K562 (cell line): ENCODE data around the gene PGA3. TPM values are rescaled to one million over a fixed set of nuclear protein-coding genes. Genes with fewer than 3 reads are reported as not detected.

Experiments used
- ATAC-seq: fragments of 200-7000 bp; cut with Tn5 transposase; 3 replicates; pipeline ENCODE4 v1.9.1; 2020; ENCODE audit warnings: moderate library complexity
- BruUV-seq: library from RNA; stranded (reverse); fragments of 400-500 nt; replicated peaks from 2 replicates; lab custom pipeline; 2021; lab: Mats Ljungman, UMichigan
- CTCF ChIA-PET: fragments of 300-600 bp; formaldehyde crosslinking; extraction: SDS; loops from one replicate; lab custom pipeline; 2021; ENCODE audit warnings: low intra/inter-chr PET ratio; lab: Yijun Ruan, JAX
- POLR2A ChIA-PET: fragments of 300-600, 350-650 bp; sonication (Branson Sonifier 250); formaldehyde crosslinking; extraction: SDS; loops from one replicate; lab custom pipeline; 2021; ENCODE audit warnings: antibody characterized with exemption, inconsistent platforms; lab: Yijun Ruan, JAX
- DNase-seq, 4 experiments: peaks; one replicate each; pipeline versions ENCODE4 v3.0.0 to v3.0.0-alpha.2; 2011 to 2018; ENCODE audit warnings: low spot score in 3 of 4, mixed read lengths in 3 of 4; ENCODE audit errors: extremely low read depth in 1 of 4
- FAIRE-seq: peaks from 2 replicates; lab custom pipeline; 2011; peaks lifted over from hg19 to GRCh38; lab: Jason Lieb, UNC
- H2AFZ ChIP-seq: 2 replicates; pipeline ENCODE4 v1.6.0; 2011; ENCODE audit warnings: low read depth, low read length, control low read depth, inconsistent platforms
- H3K27ac ChIP-seq: fragments of 200-600 bp; 3 replicates; pipeline ENCODE4 v1.8.0; 2011; ENCODE audit warnings: low read depth, mild to moderate bottlenecking, control low read depth, inconsistent platforms, low read length, moderate library complexity, mixed read lengths; ENCODE audit errors: extremely low read depth
- H3K27me3 ChIP-seq, 2 experiments: fragments of 300-600 bp in 1 of 2; 2 replicates in 1 of 2; 3 replicates in 1 of 2; pipeline versions ENCODE4 v1.6.0 to v1.8.0; 2011; ENCODE audit warnings: inconsistent platforms in 2 of 2, low read length in 2 of 2, mild to moderate bottlenecking in 1 of 2, mixed read lengths in 1 of 2, moderate library complexity in 1 of 2; ENCODE audit not compliant: control insufficient read depth in 2 of 2, insufficient read depth in 2 of 2
- H3K36me3 ChIP-seq: fragments of 300-600 bp; 3 replicates; pipeline ENCODE4 v1.8.0; 2011; ENCODE audit warnings: mild to moderate bottlenecking, low read length, inconsistent platforms; ENCODE audit not compliant: control insufficient read depth, insufficient read depth
- H3K4me1 ChIP-seq, 2 experiments: fragments of 200-600 bp in 1 of 2; replicated peaks in 1 of 2; 2 replicates in 1 of 2; 3 replicates in 1 of 2; pipeline versions ENCODE4 v1.5.1 to v1.8.0; 2011; ENCODE audit warnings: inconsistent platforms in 2 of 2, low read length in 2 of 2, mild to moderate bottlenecking in 1 of 2, mixed read lengths in 1 of 2, moderate library complexity in 1 of 2; ENCODE audit not compliant: control insufficient read depth in 2 of 2, insufficient read depth in 2 of 2
- H3K4me2 ChIP-seq: 2 replicates; pipeline ENCODE4 v1.6.1; 2011; ENCODE audit warnings: low read length, control low read depth, inconsistent platforms, mixed read lengths; ENCODE audit not compliant: insufficient read depth
- H3K4me3 ChIP-seq: fragments of 200-600 bp; sonication (generic), shearing (Covaris generic); 2 replicates; pipeline ENCODE4 v1.5.1; 2016; ENCODE audit warnings: control low read depth, inconsistent platforms
- H3K79me2 ChIP-seq: fragments of 200-600 bp; 3 replicates; pipeline ENCODE4 v1.8.0; 2011; ENCODE audit warnings: low read length, inconsistent platforms; ENCODE audit not compliant: control insufficient read depth, insufficient read depth
- H3K9ac ChIP-seq, 2 experiments: 2 replicates each; pipeline versions ENCODE4 v1.6.0 to v1.6.1; 2011; ENCODE audit warnings: low read depth in 2 of 2, low read length in 2 of 2, control low read depth in 1 of 2, inconsistent platforms in 1 of 2, mild to moderate bottlenecking in 1 of 2, mixed read lengths in 1 of 2; ENCODE audit not compliant: insufficient read depth in 1 of 2
- H3K9me1 ChIP-seq: one replicate; pipeline ENCODE4 v1.6.0; 2011; ENCODE audit warnings: inconsistent platforms, mild to moderate bottlenecking, low read length, moderate library complexity; ENCODE audit not compliant: control insufficient read depth, insufficient read depth
- H3K9me3 ChIP-seq: replicated peaks from 2 replicates; pipeline ENCODE4 v1.5.1; 2011; ENCODE audit warnings: low read depth, low read length, inconsistent platforms; ENCODE audit not compliant: control insufficient read depth, insufficient read depth
- H4K20me1 ChIP-seq: replicated peaks from 2 replicates; pipeline ENCODE4 v1.6.1; 2011; ENCODE audit warnings: low read length, inconsistent platforms, mixed read lengths; ENCODE audit not compliant: control insufficient read depth, insufficient read depth
- ARNT ChIP-seq, 2 experiments: fragments of 450-650 bp; IDR thresholded peaks; 2 replicates each; pipeline ENCODE4 v1.6.1; 2016; ENCODE audit warnings: mild to moderate bottlenecking in 1 of 2
- EHMT2 ChIP-seq: fragments of 450-650 bp; IDR thresholded peaks from 2 replicates; pipeline ENCODE4 v1.6.1; 2018; ENCODE audit warnings: antibody characterized with exemption
- ELF4 ChIP-seq: fragments of 450-650 bp; formaldehyde crosslinking; IDR thresholded peaks from 2 replicates; pipeline ENCODE4 v1.4.0; 2022; ENCODE audit warnings: missing genetic modification characterization
- NFIX ChIP-seq: fragments of 250-450 bp; sonication (Bioruptor Pico); IDR thresholded peaks from 2 replicates; pipeline ENCODE4 v1.4.0; 2020; ENCODE audit warnings: low read depth, mild to moderate bottlenecking, moderate library complexity
- NUFIP1 ChIP-seq: fragments of 450-650 bp; IDR thresholded peaks from 2 replicates; pipeline ENCODE4 v1.6.1; 2018; ENCODE audit not compliant: partially characterized antibody
- RBM22 ChIP-seq: fragments of 200-400 bp; formaldehyde crosslinking; IDR thresholded peaks from 2 replicates; pipeline ENCODE4 v1.6.1; 2018; ENCODE audit warnings: low read length, low read depth; ENCODE audit not compliant: poor library complexity, severe bottlenecking
- SIN3B ChIP-seq: fragments of 450-650 bp; IDR thresholded peaks from 2 replicates; pipeline ENCODE4 v1.6.1; 2017; ENCODE audit warnings: low read depth, mild to moderate bottlenecking, moderate library complexity
- SNRNP70 ChIP-seq: fragments of 200-400 bp; formaldehyde crosslinking; optimal IDR thresholded peaks from 2 replicates; pipeline ENCODE3; 2017; ENCODE audit warnings: low read depth, low read length
- SREBF1 ChIP-seq: fragments of 150-350 bp; IDR thresholded peaks from 2 replicates; pipeline ENCODE4 v1.6.1; 2014; ENCODE audit warnings: antibody characterized with exemption, low read depth, low read length, borderline replicate concordance
- ZNF12 ChIP-seq: sonication (generic); formaldehyde crosslinking; IDR thresholded peaks from 2 replicates; pipeline ENCODE4 v1.4.0; 2020; ENCODE audit warnings: mild to moderate bottlenecking, missing genetic modification reagents
- ZNF146 ChIP-seq: IDR thresholded peaks from one replicate; pipeline ENCODE4 v1.6.1; 2018; ENCODE audit warnings: missing compliant biosample characterization; ENCODE audit not compliant: unreplicated experiment
- ZNF274 ChIP-seq: IDR thresholded peaks from 2 replicates; pipeline ENCODE4 v1.6.1; 2011; ENCODE audit warnings: low read depth, mild to moderate bottlenecking, low read length, moderate library complexity, borderline replicate concordance
- WGBS: fragments of 100-300 bp; shearing (Covaris generic); methylation state at CpG from one replicate; pipeline ENCODE4 v1.1.6; 2016; ENCODE audit warnings: low coverage, mixed read lengths; ENCODE audit not compliant: insufficient coverage; ENCODE audit errors: missing lambda C conversion rate; 5-methylcytosine and 5-hydroxymethylcytosine counted together
- in situ Hi-C: fragments of 300-500 bp; cut with MboI; formaldehyde crosslinking; loops from 4 replicates; pipeline ENCODE4 v1.15.0; 2018; ENCODE audit warnings: inconsistent platforms, mixed read lengths
- intact Hi-C: fragments of 100-400 bp; cut with micrococcal nuclease; formaldehyde crosslinking; loops from 2 replicates; pipeline ENCODE4 v1.14.2; 2022
- polyA plus RNA-seq, 8 experiments: library from polyadenylated mRNA; depleted of rRNA in 4 of 8; stranded (reverse) in 5 of 8; unstranded in 3 of 8; fragments of >200 nt; fragmentation: Nextera tagmentation in 2 of 8; fragmentation: Illumina TruSeq in 1 of 8; extraction: Ambion mirVana in 2 of 8; extraction: Trizol in 1 of 8; gene quantifications; 2 replicates each; pipeline versions ENCODE4 v1.2.1 to v1.2.3, GENCODE V29; 2011 to 2014; ENCODE audit warnings: inconsistent platforms in 1 of 8, missing spikeins in 1 of 8
- total RNA-seq, 7 experiments: library from RNA; depleted of rRNA in 6 of 7; stranded (reverse); fragments of >200 nt in 6 of 7; fragmentation: Illumina TruSeq in 2 of 7; extraction: Trizol in 2 of 7; gene quantifications; 2 replicates each; pipeline versions ENCODE4 v1.2.1 to v1.2.3, GENCODE V29; 2011 to 2021; ENCODE audit warnings: low replicate concordance in 1 of 7
- TF ChIP-seq, protein P1 (sequence below): sonication (generic); formaldehyde crosslinking; IDR thresholded peaks from 2 replicates; pipeline ENCODE4 v1.8.0; 2023; ENCODE audit warnings: mild to moderate bottlenecking, missing genetic modification reagents

PGA3 gene
- total and polyA plus RNA-seq, 9 of the 15 experiments (the other 6 are each of a cell fraction or from before 2014, with no cell fraction given), result 0.15 to 0.18 (median 0.18) TPM; not detected in 6

GRCh38 chr11:61163021-61163420 lies 40.3 kb upstream of the PGA3 start:
- H3K4me2 ChIP-seq, result no peak overlapping the region
- BruUV-seq, result no TSS peak
- FAIRE-seq (no peak), DNase-seq (no peak), ATAC-seq (no peak)
- no peaks in the 10 kb centered on the region for H3K9me3 ChIP-seq
- H3K79me2 ChIP-seq, result peaks cover 27% of the 10 kb centered on the region
- in situ Hi-C loops, result no loop called here
- no peak overlapping the region for H3K9ac ChIP-seq
- no peaks in the 10 kb centered on the region for H4K20me1 ChIP-seq
- H3K27me3 ChIP-seq, result no peaks in the 10 kb centered on the region
- H3K36me3 ChIP-seq, result peaks cover 6% of the 10 kb centered on the region; the same call in 1 of the 3 replicates
- TF ChIP-seq ELF4 (CRISPR knock-in tag) (no peak), ZNF12 (CRISPR knock-in tag) (no peak)
- no peak overlapping the region for H2AFZ ChIP-seq
- CTCF ChIA-PET, result no interaction called here
- H3K9me1 ChIP-seq, result no peaks in the 10 kb centered on the region
- WGBS, result 92% methylated on average over 4 of the region's 4 CpGs
- no peak overlapping the region for H3K4me3 ChIP-seq
- H3K27ac ChIP-seq, result no peak overlapping the region
- POLR2A ChIA-PET, result no interaction called here
- peaks cover 29 to 39% of the 10 kb centered on the region in 2 experiments for H3K4me1 ChIP-seq
- intact Hi-C loops, result no loop called here

DNA sequence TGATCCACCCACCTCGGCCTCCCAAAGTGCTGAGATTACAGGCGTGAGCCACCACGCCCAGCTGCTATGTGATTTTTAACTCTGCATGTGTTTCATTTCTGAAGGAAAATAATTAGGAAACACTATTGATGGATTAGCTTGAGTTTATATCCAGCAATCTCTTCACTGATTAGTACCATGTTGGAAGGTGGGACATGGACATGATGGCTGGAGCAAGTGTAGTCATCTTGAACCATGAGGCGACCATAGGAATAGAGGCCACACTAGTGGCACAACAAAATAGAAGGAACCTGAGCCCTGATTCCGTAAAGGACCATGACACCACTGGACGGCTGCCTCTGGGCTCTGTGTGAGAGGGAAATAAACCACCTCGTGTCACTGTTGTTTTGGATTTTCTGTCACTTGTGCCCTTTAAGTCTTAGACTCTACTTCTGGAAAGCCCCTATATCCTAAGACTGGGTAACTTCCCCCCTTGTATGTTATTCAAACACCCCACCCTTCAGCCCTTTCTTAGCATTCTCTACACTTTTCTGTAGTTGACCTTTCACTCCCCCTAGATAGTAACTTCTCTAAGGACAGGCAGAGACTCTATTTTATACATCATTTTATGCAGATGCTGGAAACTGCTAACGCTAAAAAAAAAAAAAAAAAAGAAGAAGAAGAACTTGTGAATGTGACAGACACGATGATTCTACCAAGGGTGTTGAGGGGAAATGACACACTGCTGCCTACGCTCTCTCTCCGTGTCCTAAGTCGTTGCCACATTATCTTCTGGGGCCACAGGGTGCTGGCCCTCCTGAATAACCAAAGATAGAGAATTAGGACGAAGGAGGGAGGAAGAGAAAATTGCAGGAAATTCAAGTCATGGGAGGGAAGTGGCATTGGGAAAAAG lies 39.4 kb upstream of the PGA3 start:
- no peaks in the 10 kb centered on the region for H3K36me3 ChIP-seq
- intact Hi-C loops, result no loop called here
- WGBS, result 33% methylated on average over 12 of the region's 13 CpGs
- POLR2A ChIA-PET, result no interaction called here
- in situ Hi-C loops, result no loop called here
- CTCF ChIA-PET, result no interaction called here
- H3K4me2 ChIP-seq, result peak overlapping the region; percentile 53
- no peaks in the 10 kb centered on the region for H3K9me3 ChIP-seq
- peaks cover 29 to 39% of the 10 kb centered on the region in 2 experiments for H3K4me1 ChIP-seq
- H3K9ac ChIP-seq, result peak overlapping the region; percentile 43 to 48; a peak in 3 of 4 replicates
- no peaks in the 10 kb centered on the region for H3K9me1 ChIP-seq
- DNase-seq (peak in 2 of 4 experiments; percentile 81 to 87), ATAC-seq (no peak), FAIRE-seq (peak; percentile 59)
- BruUV-seq, result no TSS peak
- no peaks in the 10 kb centered on the region for H3K27me3 ChIP-seq
- no peak overlapping the region for H3K4me3 ChIP-seq
- H2AFZ ChIP-seq, result peak overlapping the region; percentile 87
- peak overlapping the region; percentile 70 for H3K27ac ChIP-seq
- H3K79me2 ChIP-seq, result peaks cover 17% of the 10 kb centered on the region
- no peaks in the 10 kb centered on the region for H4K20me1 ChIP-seq
- TF ChIP-seq SNRNP70 (no peak), SREBF1 (no peak), EHMT2 (no peak), SIN3B (no peak), ARNT (IDR thresholded peaks at IDR 0.05) (peak in 1 of 2 experiments; percentile 84; a peak in 1 of 4 replicates), ZNF274 (no peak), NFIX (CRISPR knock-in tag) (no peak), ZNF146 (no peak), RBM22 (no peak), NUFIP1 (no peak)
- TF ChIP-seq, protein P1, sequence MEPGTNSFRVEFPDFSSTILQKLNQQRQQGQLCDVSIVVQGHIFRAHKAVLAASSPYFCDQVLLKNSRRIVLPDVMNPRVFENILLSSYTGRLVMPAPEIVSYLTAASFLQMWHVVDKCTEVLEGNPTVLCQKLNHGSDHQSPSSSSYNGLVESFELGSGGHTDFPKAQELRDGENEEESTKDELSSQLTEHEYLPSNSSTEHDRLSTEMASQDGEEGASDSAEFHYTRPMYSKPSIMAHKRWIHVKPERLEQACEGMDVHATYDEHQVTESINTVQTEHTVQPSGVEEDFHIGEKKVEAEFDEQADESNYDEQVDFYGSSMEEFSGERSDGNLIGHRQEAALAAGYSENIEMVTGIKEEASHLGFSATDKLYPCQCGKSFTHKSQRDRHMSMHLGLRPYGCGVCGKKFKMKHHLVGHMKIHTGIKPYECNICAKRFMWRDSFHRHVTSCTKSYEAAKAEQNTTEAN, result no peak
